GM19468 (cell line): ENCODE results near the gene PBRM1.

Source experiments
- ATAC-seq: cut with Tn5 transposase; IDR thresholded peaks from one replicate; pipeline ENCODE4 v1.9.1; 2021; ENCODE audit warnings: mild to moderate bottlenecking, moderate library complexity, moderate number of reproducible peaks; ENCODE audit not compliant: unreplicated experiment; ENCODE audit errors: extremely low read depth

Gene PBRM1

DNA sequence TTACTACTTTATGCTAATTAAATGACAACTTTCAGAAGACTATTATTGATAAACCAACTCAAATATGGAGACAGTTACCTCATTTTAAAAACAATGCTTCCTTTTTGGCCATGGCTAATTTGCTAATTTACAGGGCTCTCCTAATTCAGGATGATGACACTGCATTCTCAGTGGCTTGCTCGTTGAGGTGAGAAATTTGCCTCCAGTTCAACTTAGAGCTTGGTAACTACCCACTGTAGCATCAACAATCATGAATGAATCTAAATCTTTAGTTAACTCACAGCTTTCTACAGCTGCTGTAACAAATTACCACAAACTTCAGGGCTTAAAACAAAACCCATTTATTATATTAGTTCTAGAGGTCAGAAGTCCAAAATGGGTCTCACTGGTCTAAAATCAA, 14.0 kb downstream of the PBRM1 start:
- no peak for ATAC-seq

DNA sequence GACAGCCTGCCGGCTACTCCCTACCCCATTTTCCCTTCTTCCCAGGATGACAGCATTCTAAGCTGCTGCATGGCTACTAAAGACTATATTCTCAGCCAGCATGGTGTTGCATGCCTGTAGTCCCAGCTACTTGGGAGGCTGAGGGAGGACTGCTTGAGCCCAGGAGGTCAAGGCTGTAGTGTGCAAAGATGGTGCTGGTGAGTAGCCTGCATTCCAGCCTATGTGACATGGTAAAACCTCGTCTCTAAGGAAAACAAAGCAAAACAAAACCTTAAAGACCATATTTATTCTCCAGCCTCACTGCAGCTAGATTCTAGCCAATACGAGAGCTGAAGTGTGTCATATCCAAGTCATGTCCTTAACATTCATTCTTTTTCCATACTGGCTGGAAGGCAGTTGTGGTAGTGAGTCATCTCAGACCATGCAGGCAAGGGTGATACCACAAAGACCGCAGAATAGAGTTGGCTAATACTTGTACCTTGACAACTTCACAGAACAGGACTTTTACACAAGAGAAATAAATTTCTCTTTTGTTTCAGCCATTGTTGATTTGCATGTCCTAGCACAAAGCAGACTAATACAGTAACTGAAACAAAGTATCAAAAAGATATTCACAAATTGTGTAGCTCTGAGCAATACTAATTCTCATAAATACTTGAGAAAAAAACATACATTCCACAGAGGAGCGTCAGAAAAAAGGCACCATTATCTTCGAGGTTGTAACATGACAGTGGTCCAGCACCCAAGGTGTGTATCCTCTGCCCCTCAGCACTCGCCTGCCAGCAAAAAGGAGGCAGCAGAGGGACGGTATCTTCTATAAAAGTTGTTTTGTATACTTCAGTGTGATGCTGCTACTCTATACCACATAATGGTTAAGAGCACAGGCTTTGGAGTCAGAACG, 14.8 kb downstream of the PBRM1 start:
- peak; percentile 54 for ATAC-seq

DNA sequence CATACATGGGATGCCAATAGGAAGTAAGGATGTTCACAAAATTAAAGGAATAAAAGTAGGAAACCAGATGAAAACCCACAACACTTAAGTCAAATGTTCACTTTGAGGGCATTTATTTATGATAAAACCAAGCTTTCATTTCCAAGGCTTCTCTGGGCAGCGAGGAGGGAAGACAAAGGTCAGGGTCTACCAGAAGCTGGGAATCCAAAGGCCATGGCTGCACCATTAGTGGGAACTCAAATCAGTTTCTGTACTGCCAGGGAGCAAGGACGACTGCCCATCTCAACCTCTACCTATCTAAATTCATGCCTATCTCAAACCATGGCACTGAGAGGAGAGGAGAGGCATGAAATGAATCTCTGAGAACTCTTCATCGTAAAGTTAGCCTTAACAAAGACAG, 22.6 kb downstream of the PBRM1 start:
- no peak for ATAC-seq

DNA sequence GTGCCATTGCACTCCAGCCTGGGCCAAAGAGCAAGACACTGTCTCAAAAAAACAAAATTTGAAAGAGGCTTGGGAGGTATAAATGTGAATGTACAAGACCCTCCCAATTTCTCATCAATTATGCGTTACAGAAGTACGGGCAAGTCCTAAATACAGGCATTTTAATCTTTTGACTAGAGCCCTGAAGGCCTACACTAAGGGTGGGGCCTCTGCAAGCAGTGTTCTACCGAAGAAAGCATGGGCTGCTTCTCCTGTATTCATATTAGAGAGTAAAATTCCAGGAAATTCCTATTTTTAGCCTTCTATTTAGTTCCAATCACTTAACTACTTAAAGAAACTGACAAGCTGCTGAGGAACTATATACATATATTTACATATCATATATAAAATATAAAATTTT, 25.7 kb downstream of the PBRM1 start:
- ATAC-seq = no peak

DNA sequence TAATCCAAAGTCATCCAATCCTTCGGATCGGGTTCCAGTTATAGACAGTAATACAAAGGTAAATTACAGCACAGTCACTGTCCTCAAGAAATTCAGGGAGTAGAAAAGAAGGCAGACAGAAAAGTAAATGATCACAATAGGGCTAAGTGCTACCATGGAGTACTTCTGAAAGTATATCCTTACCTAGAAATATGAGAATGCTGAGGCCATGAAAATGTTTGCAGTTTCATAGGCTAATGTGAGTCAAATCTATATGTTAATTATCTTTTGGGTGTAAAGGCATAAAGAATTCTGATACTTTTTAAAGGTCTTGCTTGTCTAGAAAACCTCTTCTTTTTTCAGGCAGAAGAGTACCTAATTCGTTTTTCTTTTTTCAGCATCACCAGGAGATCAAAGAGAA, 29.8 kb downstream of the PBRM1 start:
- ATAC-seq = no peak

DNA sequence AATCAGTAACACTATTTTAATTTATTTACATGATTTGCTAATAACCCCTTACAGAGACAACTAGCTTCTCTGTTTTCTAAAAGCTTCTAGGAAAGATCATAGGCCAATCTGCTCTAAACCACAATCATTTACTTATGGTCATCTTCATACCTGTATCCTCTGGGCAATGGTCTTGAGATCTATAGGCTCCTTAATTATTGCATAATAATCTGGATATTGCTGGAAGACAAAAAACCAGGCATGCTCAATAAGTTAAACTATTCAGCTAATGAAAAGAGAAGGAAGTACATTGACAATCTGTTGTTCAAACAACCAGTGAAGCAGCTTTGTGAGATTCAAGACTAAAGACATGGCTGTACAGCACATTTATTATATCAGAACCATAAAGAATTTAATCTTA, 34.1 kb downstream of the PBRM1 start:
- ATAC-seq = no peak

DNA sequence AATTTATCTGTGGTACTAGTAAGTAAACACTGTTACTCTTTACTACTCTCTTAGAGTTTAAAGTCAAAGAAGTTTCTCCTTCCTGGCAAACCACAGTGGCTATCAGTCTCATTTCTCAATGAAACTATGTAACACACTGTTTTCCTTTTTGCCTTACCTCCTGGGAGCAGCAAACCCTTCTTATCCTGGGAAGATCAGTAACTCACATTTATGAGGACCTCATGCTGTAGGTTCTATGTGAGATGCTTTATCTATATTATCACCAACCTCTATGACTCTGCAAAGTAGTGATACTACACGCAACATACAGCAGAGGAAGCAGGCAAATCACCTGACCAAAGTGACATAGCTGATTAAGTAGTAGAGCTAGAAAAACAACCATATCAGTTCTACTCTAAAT, 35.3 kb downstream of the PBRM1 start:
- ATAC-seq = no peak

DNA sequence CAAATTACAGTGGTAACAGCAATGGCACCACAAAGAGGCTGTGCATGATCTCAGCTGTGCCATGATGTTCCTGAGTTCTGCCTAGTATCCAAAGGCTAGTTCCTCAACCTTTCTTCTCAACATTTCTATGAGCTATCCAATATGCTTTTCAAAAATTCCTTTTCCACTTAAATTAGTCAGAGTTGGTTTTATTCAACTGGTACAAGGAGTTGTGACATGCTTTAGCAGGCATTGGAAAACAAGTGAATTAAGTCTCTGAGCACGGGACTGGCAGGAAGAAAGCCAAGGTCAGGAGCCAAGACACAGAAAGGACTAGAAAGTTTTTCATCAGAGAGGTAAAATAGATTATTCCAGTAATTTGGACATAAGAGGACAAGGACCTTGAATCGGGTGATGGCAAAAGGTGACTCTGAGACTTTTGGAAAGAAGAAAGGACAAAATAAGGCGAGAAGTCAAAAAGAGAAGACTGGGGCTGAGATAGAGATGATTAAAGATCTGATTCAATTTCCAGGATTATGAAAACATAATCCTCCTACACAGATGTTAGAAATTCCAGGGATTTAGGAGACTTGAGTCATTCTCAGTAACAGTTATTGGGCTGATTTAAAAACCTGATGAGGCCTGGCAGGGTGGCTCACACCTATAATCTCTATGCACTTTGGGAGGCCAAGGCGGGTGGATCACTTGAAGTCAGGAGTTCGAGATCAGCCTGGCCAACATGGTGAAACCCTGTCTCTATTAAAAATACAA, 36.1 kb downstream of the PBRM1 start:
- ATAC-seq = no peak

DNA sequence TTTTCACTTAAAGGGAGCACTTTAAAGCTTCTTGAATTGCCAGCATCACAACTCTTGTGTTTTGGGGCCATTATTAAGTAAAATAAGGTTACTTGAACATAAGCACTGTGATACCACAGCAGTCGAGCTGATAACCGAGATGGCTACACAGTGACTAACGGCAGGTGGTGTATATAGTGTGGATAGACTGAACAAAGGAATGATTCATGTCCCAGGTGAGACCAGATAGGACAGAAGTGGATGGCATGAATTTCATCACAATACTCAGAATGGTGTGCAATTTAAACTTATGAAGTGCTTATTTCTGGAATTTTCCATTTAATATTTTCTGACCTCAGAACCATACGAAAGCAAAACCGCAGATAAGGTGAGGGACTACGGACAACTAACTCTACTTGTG, 40.2 kb downstream of the PBRM1 start:
- ATAC-seq = no peak

DNA sequence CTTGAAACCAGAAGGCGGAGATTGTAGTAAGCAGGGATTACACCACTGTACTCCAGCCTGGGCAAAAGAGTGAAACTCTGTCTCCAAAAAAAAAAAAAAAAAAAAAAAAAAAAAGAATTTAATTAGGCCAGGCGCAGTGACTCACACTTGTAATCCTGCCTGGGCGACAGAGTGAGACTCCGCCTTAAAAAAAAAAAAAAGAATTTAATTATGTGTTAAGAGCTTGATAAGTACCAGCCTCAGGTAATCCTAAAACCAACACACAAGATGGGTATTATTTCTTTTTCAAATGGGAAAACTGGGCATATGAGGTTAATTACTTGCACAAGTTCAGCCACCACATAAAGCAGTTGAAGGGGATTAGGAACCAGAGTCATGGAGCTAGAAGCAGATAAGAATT, 49.0 kb downstream of the PBRM1 start:
- ATAC-seq = no peak

DNA sequence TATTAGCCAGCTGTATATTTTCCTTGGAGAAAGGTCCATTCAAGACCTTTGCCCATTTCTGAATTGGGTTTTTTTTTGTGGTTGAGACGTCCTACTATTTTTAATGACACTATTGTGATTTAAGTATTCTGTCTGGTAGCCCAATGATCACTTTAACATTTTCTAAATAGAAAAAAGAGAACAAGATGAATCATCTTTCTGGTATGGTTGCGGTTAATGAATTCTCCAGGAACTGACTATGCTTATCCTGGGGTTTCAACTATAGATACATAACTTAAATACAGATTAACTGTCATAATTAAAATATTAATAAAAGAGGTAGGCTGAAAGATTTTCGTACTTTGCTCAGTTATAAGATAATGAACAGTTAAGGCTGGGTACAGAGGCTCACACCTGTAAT, 51.9 kb downstream of the PBRM1 start:
- ATAC-seq = no peak

DNA sequence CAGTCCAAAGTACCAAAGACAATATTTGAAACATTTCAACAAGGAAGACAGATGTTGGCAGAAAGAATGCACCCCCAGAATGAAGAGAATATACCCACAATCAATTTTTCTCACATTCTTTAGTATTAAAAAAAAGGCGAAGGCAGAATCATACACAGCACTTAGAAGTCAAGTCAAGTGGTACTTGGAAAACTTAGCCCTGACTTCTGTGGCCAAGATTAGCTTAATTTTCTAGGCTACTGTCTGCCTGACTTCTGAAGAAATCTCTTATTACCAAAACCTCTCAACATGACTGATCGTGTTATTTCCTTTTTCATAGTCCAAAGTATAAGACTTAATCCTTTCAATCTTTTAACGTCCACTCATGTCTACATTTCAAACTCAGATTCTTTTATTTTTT, 60.7 kb downstream of the PBRM1 start:
- ATAC-seq = no peak

DNA sequence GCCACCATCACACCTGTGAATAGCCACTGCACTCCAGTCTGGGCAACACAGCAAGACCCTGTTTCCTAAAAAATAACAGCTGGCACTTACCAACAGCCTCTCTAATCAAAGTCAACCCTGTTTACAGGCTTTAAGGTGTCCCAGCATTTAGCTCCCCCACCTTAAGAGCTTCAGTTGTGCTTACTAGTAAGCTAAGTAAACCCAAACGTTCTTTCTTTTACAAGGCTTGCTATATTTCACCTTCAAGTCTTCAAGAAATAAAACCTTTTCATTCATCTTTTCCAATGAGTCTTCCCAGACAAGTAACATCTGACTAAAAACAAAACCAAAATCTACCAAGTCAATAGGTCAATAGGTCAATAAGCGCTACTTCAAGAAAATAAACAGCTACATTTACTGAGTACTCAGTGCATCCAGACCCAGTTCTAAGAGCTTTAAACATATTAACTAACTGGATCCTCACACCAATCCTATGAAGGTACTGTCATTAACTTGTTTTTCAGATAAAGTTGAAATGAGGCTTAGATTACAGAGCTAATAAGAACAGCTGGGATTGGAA, 62.4 kb downstream of the PBRM1 start:
- no peak for ATAC-seq

DNA sequence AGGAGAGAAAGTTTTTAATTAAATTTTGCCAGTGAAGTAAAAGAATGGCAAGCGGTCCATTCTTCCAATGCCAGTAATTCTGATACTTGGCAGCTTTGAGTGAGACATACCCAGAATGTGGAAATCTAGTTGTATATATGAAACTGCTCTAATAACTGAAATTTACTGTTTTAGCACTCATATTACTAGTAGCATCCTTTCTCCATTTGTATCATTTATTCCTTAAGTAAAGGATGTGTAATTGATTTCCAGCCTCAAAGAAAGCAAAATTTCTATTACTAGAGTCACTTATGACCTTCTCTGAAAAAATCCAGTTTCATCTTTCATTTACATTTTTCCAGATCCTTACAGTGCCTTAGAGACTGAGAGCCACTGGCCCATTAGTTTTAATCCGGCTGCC, 65.1 kb downstream of the PBRM1 start:
- ATAC-seq = no peak

DNA sequence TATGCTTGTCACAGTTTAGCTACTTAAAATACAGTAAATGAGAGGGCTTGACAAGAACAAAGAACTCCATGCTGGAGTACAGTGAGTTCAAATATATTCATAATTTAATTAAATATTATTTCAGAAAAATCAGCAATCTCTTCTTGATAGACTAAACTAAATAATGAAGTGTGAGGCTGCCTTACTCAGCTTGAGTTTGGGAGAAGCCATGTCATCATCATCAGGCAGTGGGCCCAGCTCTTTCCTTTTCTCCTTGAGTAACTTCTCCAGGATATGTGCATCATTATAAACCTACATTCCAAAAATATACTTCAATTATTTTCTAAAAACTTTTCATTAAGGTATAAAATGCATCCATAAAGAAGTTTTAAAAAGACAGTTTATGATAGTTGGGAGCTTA, 70.5 kb downstream of the PBRM1 start:
- ATAC-seq = no peak

DNA sequence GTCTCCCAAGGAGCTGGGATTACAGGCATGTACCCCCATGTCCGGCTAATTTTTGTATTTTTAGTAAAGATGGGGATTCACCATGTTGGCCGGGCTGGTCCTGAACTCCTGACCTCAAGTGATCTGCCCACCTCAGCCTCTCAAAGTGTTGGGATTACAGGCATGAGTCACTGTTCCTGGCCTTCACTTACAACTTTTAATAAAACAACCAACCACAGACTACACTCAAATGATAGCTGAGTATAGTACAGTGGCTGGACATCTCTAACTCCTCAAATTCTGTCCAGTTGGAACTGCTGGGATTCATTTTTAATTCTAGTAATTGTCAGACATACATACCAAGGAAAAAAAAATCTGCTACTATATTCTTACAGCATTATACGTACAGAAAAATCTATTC, 71.0 kb downstream of the PBRM1 start:
- ATAC-seq = no peak

DNA sequence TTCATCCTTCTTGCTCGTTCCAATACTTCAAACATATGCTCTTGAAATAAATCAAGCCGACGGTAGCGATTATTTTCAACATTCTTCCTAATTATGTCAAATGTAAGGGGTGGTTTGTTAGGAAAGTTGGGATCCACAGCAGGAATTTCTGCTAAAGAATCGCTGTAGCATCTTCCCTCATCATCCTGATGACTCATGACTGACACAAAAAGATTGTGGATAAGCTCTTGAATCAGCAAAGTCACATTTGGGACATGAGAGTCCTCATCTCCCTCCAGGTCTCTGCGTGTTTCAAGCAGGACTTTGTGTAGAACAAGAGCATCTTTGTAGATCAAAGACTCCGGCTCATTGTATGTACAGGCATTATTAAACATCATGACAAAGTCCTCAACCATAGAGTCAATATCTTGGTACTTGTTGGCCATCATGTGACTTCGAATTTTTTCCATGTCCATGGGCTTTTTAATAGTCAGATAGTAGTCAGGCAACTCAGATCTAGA, 76.3 kb downstream of the PBRM1 start:
- ATAC-seq = no peak

DNA sequence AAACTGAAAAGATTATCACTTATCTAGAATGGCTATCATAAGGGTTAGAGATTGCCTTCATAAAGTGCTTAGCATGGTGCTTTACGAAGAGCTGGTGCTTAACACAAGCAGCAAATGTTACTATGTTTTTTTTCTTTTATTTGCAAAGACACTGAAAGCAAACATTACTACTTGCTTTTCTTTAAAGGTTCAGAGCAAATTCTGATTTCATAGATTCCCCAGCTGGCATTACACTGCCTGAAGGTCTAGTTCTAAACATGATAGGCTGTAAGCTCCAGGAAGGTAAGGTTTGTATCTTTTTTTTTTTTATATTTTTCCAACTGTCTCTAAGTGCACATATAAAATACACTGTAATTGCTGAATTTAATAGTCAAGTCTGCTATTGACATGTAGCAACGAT, 77.4 kb downstream of the PBRM1 start:
- ATAC-seq = no peak

DNA sequence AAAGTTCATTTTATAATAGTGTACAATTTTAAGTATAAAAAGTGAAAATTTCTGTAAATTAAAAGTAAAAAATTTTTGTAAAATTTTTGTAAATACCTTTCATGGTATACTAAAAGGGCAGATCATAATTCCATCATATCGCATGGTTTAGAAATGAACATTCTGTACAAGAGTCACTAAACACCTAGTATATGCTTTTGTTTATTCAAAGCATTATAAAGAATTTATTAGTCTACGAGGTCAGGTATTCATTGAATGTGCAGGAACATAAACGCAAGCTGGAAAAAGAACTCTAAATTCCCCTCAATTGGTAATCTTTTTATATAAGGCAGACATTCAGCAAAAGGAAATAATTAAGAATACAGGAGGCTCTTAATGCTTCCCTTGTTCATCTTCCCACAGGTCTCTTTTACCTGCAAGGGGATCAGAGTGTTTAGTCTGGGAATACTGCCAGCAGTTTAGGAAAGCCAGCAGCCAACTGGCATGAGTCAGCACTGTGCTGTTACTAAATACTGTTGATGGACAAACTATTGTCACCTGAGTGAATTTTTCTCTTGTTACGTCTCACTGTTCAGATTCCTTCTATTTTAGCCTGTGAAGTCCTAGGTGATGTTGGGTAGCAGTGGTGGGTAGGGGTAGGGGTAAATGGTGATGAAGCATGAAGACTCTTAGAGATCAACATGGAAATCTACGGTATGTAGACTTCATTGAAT, 79.2 kb downstream of the PBRM1 start:
- no peak for ATAC-seq

DNA sequence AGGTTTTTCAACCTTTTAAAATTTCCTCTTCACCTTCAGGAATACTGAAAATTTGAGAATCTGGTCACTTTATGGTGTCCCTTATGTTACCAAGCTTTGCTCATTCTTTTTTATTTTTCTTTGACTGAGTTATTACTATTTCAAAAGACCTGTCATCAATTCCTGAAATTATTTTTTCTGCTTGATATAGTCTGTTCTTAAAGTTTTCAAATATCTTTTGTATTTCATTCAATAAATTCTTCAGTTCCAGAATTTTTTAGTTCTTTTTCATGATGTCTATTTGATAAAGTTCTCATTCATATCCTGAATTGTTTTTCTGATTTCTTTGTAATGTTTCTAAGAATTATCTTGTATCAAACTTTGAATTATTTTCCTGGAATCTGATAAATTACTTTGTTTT, 85.5 kb downstream of the PBRM1 start:
- no peak for ATAC-seq
